Measurements from ENCODE around the gene CLBA1.

DNA sequence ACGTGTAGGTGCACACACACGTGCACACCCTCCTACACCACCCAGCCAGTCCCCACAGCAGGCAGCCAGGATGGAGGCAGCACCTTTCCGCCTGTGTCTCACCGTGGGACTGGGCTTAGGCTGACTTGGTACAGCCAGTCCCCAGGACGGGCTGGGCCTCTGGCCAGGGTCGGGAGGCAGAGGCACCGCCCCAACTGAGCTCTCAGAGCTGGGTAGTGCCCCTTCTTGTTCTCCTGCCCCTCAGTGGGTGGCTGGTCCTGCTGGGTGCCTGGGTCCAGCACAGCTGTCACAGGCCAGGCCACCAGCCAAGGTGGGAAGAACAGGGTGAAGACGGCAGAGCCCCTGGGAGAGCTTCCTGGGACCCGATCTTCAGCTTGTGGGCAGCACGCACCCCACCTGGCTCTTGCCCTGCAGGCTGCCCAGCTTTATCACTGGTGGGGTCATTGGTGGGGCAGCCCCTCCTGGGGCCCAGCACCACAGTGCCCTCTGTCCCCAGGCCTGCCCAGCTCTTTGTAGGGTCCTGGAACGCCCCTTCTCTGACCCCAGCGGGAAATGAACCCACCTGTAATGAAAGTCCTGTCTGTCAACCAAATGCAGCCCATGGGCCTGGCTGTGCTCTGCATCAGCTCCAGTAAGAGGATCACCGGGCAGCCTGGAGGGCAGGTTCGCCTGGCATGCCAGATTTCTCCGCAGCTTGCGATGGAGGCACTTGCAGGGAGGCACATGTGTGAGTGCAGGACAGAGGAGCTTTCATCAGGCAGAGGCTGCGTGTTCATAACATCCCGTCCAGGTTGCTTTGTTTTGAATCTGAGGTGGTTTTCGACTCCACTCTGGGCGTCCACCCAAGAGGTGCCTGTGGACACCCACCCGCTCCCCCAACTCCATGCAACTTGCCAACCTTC lies 20.6 kb downstream of the CLBA1 start:
- TF ChIP-seq, protein P1, sequence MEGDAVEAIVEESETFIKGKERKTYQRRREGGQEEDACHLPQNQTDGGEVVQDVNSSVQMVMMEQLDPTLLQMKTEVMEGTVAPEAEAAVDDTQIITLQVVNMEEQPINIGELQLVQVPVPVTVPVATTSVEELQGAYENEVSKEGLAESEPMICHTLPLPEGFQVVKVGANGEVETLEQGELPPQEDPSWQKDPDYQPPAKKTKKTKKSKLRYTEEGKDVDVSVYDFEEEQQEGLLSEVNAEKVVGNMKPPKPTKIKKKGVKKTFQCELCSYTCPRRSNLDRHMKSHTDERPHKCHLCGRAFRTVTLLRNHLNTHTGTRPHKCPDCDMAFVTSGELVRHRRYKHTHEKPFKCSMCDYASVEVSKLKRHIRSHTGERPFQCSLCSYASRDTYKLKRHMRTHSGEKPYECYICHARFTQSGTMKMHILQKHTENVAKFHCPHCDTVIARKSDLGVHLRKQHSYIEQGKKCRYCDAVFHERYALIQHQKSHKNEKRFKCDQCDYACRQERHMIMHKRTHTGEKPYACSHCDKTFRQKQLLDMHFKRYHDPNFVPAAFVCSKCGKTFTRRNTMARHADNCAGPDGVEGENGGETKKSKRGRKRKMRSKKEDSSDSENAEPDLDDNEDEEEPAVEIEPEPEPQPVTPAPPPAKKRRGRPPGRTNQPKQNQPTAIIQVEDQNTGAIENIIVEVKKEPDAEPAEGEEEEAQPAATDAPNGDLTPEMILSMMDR (IDR thresholded peaks at IDR 0.05): no peak
- no peak for TF ChIP-seq POLR2A (IDR thresholded peaks at IDR 0.05)
